HFF-Myc (cell line): ENCODE data around the gene FNDC5.

Experiments
- DNase-seq: peaks from one replicate; pipeline ENCODE4 v3.0.0-alpha.2; 2011; ENCODE audit warnings: low read depth; ENCODE audit errors: extremely low read depth
- H3K4me3 ChIP-seq: replicated peaks from 2 replicates; pipeline ENCODE4 v1.5.1; 2011; ENCODE audit warnings: low read depth, mild to moderate bottlenecking, control low read depth, low read length
- CTCF ChIP-seq: IDR thresholded peaks from 2 replicates; pipeline ENCODE4 v1.5.1; 2012; ENCODE audit warnings: mild to moderate bottlenecking, low read depth, low read length, control low read depth; ENCODE audit errors: missing control alignments

Gene FNDC5

DNA sequence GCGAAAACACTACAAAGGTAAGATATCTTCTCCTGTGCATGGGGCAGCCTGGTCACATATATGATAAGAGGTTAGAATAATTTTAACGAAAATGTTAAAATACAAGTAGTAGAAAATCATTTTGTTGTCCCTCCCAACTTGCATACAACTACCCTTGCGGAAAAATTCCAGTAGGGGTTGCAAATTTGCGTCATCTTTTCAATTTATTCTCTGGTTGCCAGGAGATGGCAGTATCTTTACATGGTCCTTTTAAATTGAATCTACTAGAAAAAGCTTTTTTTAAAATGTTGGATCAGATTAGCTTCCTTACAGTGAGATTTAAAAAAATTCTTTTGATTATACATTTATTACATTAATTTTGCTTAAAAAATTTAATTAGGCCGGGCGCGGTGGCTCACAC lies 42.4 kb downstream of the FNDC5 start:
- no peak for DNase-seq
- no peak for TF ChIP-seq CTCF
- no peak overlapping the region for H3K4me3 ChIP-seq

- no peak for TF ChIP-seq CTCF
- DNase-seq, result no peak
- H3K4me3 ChIP-seq, result no peak overlapping the region
These were observed 45.5 kb downstream of the FNDC5 start for GRCh38 chr1:32825181-32825580.

DNA sequence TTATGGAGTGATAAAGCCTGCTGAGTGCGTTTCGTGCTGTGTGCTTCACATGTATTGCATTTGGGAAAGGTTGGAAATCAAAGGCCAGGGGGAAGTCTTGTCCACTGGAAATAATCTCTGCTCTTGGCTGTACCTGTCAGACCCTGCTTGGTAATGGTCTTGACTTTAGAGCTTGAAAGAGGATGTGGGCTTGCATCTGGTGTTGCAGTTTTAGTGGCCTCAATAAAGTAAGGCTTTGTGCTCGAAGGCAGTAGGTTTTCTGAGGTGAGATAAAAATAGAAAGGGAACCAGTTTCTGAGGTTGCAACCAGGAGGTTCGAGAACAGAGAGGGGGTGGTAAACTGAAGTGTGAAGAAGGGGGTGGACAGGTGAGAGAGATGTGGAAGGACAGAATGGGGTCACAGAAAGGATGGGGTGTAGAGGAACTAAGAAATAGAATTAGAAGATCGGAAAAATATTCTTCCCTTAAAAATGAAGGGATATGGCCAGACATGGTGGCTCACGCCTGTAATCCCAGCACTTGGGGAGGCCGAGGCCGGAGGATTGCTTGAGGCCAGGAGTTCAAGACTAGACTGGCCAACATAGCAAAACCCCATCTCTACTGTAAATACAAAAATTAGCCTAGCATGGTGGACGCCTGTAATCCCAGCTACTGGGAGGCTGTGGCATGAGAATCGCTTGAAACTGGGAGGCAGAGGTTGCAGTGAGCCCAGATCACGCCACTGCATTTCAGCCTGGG lies 51.7 kb downstream of the FNDC5 start:
- no peak for DNase-seq
- peak overlapping the region; percentile 75 for H3K4me3 ChIP-seq
- no peak for TF ChIP-seq CTCF

DNA sequence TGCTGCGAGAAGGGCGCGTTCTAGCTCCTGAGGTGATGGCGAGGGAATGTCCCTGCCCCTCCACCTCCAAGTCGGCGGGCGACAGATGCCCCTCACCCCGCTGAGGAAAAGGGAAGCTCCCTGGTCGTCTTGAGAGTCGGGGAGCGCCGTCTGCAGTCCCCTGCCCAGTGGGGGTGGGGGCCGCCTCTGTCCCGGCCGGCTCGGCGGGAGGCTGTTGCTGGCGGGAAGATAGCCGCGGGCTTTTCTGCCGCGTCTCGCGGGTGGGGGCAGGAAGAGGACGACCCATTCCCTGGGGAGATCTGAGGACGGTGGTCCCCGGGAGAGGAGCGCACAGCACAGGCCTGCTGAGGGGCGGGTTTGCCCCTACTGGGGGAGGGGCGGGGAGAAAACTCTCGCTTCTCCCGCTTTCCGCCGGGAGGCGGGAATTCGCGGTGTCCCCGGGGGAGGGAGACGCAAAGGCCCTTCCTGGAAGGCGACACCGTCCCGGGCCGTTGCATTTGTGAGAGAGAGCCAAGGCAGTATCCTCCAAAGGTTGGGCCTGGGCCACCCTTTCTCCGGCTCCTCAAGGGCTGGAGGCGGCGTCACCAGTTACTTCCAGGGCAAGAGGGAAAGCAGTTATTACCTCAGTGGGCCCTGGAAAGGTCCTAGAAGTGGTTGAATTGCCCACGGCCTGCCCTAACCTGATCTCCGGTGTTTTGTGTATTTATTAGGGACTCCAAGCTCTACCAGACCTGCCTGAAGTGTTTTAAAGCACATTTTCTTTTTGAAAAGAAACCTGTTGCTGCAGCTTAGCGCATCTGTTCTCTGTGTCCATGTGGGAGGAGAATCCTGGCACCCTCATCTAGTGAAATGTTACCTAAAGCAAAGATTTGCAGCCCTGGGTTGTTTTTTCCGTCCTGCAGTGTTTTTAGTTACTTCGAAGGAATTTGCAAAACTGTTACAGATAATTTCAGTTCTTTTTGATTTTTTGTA lies 52.6 kb downstream of the FNDC5 start:
- no peak for TF ChIP-seq CTCF
- DNase-seq, result no peak
- H3K4me3 ChIP-seq, result peak overlapping the region; percentile 75

GRCh38 chr1:32817159-32817814 lies 53.4 kb downstream of the FNDC5 start, which contains the start of the genes S100PBP and YARS1:
Gene S100PBP (plus strand): TSS chr1:32817653. CDS start chr1:32826100, 8,447 bp downstream.
Gene YARS1 (minus strand): TSS chr1:32817358. CDS start chr1:32817244, 114 bp downstream.
- TF ChIP-seq CTCF, result no peak
- H3K4me3 ChIP-seq, result peak within 1 kb of the TSS; percentile 75
- peak; percentile 94 for DNase-seq

DNA sequence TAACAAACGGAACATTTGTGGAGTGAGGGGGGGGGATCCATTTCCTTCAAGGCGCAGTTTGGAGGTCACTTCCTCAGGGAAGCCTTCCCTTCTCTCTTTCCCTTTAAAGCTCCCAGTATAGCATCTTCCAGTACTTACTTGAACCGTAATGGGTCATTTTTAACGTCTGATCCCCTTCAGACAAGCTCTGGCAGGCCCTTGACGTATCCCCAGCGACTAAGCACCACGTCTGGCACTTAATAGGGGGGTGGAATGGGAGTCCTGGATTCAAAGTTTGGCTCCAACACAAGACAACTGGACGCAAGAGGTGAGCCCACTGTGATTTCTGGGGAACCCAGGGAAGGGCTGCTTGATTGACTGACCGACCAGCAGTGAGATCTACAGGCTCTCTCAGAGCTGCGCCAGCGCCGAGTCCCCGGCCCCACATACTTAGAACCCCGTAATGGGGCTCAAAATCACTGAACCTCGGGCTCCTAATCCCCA lies 54.0 kb downstream of the FNDC5 start:
- TF ChIP-seq CTCF, result no peak

More for the DNA sequence above, 54.0 kb downstream of the FNDC5 start:
- DNase-seq, result no peak
- peak overlapping the region; percentile 75 for H3K4me3 ChIP-seq
